GM23248 (cell line): ENCODE data around the gene POU2F1. TPM values are rescaled to one million over a fixed set of nuclear protein-coding genes. Genes with fewer than 3 reads are reported as not detected.

Experiments used
- DNase-seq: peaks from one replicate; pipeline ENCODE4 v3.0.0-alpha.2; 2015
- H2AFZ ChIP-seq: fragments of 200-600 bp; sonication (generic); 2 replicates; pipeline ENCODE4 v1.6.1; 2016; ENCODE audit warnings: antibody characterized with exemption
- H3F3A ChIP-seq: fragments of 200-600 bp; sonication (generic); 2 replicates; pipeline ENCODE4 v1.6.1; 2016; ENCODE audit warnings: mild to moderate bottlenecking, antibody characterized with exemption, mixed run types; ENCODE audit not compliant: insufficient read depth
- H3K27ac ChIP-seq: fragments of 200-600 bp; sonication (generic); 2 replicates; pipeline ENCODE4 v1.5.1; 2016; ENCODE audit warnings: mild to moderate bottlenecking
- H3K27me3 ChIP-seq: fragments of 200-600 bp; sonication (generic); replicated peaks from 2 replicates; pipeline ENCODE4 v1.6.1; 2016; ENCODE audit warnings: mild to moderate bottlenecking; ENCODE audit not compliant: insufficient read depth
- H3K36me3 ChIP-seq: fragments of 200-600 bp; sonication (generic); 2 replicates; pipeline ENCODE4 v1.6.1; 2016; ENCODE audit warnings: low read depth, mild to moderate bottlenecking
- H3K4me1 ChIP-seq: fragments of 200-600 bp; sonication (generic); 2 replicates; pipeline ENCODE4 v1.6.1; 2016; ENCODE audit warnings: mild to moderate bottlenecking; ENCODE audit not compliant: insufficient read depth
- H3K4me2 ChIP-seq: fragments of 200-600 bp; sonication (generic); one replicate; pipeline ENCODE4 v1.6.1; 2016; ENCODE audit warnings: mild to moderate bottlenecking; ENCODE audit not compliant: unreplicated experiment
- H3K4me3 ChIP-seq: fragments of 200-600 bp; sonication (generic); 2 replicates; pipeline ENCODE4 v1.5.1; 2016; ENCODE audit warnings: mild to moderate bottlenecking
- H3K79me2 ChIP-seq: fragments of 200-600 bp; sonication (generic); 2 replicates; pipeline ENCODE4 v1.6.1; 2016; ENCODE audit warnings: mild to moderate bottlenecking; ENCODE audit not compliant: insufficient read depth
- H3K9ac ChIP-seq: fragments of 200-600 bp; sonication (generic); 2 replicates; pipeline ENCODE4 v1.6.1; 2016; ENCODE audit warnings: mild to moderate bottlenecking
- H3K9me2 ChIP-seq: fragments of 200-600 bp; sonication (generic); 2 replicates; pipeline ENCODE4 v1.6.1; 2016; ENCODE audit warnings: mixed run types, mild to moderate bottlenecking, moderate library complexity; ENCODE audit not compliant: insufficient read depth
- H3K9me3 ChIP-seq: fragments of 200-600 bp; sonication (generic); one replicate; pipeline ENCODE4 v1.6.1; 2017; ENCODE audit warnings: low read depth
- H4K20me1 ChIP-seq: fragments of 200-600 bp; sonication (generic); 2 replicates; pipeline ENCODE4 v1.6.0; 2016; ENCODE audit not compliant: insufficient read depth
- EZH2 ChIP-seq: fragments of 200-600 bp; sonication (generic); IDR thresholded peaks from 2 replicates; pipeline ENCODE4 v1.6.1; 2018; ENCODE audit warnings: antibody characterized with exemption, mild to moderate bottlenecking; ENCODE audit not compliant: insufficient read depth, poor library complexity, severe bottlenecking
- EZH2phosphoT487 ChIP-seq: fragments of 200-600 bp; sonication (generic); IDR thresholded peaks from 2 replicates; pipeline ENCODE4 v1.6.1; 2018; ENCODE audit warnings: antibody characterized with exemption, moderate library complexity, mild to moderate bottlenecking, low read depth; ENCODE audit not compliant: insufficient read depth
- WGBS, 2 experiments: methylation state at CpG; one replicate each; pipeline ENCODE4 v1.1.6; 2015 to 2017; ENCODE audit warnings: low lambda C conversion rate in 2 of 2, low coverage in 1 of 2; ENCODE audit errors: missing lambda C conversion rate in 2 of 2; 5-methylcytosine and 5-hydroxymethylcytosine counted together
- in situ Hi-C: fragments of 300-500 bp; cut with MboI; formaldehyde crosslinking; loops from 2 replicates; pipeline ENCODE4 v1.15.0; 2020
- polyA plus RNA-seq: library from polyadenylated mRNA; unstranded; fragments of >200 nt; fragmentation: Nextera tagmentation; extraction: Ambion mirVana; gene quantifications from 2 replicates; pipeline ENCODE4 v1.2.1, GENCODE V29; 2016
- total RNA-seq: library from RNA; depleted of rRNA; stranded (reverse); fragments of >200 nt; shearing (Covaris generic); gene quantifications from 2 replicates; pipeline ENCODE4 v1.2.3, GENCODE V29; 2014

The POU2F1 gene
- total and polyA plus RNA-seq, 2 experiments from 2014 or later, result 3.4 to 3.7 TPM

DNA sequence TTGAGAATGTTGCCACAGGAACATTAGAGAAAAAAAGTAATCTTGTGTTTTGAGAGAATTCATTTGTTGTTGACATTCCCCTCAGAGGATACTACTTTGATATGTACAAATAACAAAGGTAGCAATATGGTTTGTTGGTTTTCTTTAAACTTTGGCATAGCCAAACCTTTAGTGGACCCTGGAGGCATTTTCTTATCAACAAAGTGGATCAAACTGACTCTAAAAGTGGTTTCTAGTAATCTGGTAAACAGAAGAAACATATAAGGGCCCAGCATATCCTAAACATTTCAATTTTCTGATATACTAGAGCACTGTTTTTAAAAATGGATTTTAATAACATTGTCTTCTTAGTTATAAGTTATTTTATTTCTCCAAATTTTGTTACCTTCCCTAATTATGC, 29.8 kb downstream of the POU2F1 start:
- H2AFZ ChIP-seq, result no peak overlapping the region
- no peak overlapping the region for H3K4me3 ChIP-seq
- peaks cover 84% of the 10 kb centered on the region for H3K79me2 ChIP-seq
- no peak for DNase-seq
- no peaks in the 10 kb centered on the region for H3K9me3 ChIP-seq
- H3K9me2 ChIP-seq, result no peaks in the 10 kb centered on the region
- no peaks in the 10 kb centered on the region for H3K4me1 ChIP-seq
- no peak overlapping the region for H3K27ac ChIP-seq
- H3K4me2 ChIP-seq, result no peak overlapping the region
- in situ Hi-C loops, result loop anchor here (25.0 kb wide), 1 partner anchor 287 kb away; no protein-coding TSS in a partner anchor
- no peaks in the 10 kb centered on the region for H3K27me3 ChIP-seq
- TF ChIP-seq EZH2 (no peak), EZH2phosphoT487 (no peak)
- H3F3A ChIP-seq, result no peaks in the 10 kb centered on the region
- H3K36me3 ChIP-seq, result no peaks in the 10 kb centered on the region
- no peak overlapping the region for H3K9ac ChIP-seq
- H4K20me1 ChIP-seq, result no peaks in the 10 kb centered on the region; the same call in 1 of the 2 replicates

DNA sequence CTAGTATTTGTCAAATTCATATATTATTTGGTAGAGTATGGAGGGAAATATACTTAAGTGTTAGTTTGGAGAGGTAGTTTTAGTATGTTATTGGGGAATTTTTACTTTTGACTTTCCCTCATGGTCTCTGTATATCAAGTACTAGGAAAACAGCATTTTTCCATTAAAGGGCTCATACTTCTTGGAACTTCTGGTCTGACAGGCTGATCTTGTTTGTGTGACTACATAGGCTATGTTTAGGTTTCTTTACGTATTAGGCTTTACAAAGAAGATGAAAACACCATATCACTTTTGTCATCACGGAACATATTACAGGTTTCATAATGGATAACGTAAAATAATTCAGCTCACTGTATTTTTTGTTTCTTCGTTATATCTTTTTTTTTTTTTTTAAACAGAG, 30.8 kb downstream of the POU2F1 start:
- Histone ChIP-seq H3K9me3 (no peaks in the 10 kb centered on the region), H3K4me2 (no peak overlapping the region), H3K27ac (no peak overlapping the region), H3K4me3 (no peak overlapping the region), H3K9me2 (no peaks in the 10 kb centered on the region), H3K36me3 (no peaks in the 10 kb centered on the region), H4K20me1 (no peaks in the 10 kb centered on the region; the same call in 1 of the 2 replicates), H3F3A (no peaks in the 10 kb centered on the region), H3K9ac (no peak overlapping the region), H3K27me3 (no peaks in the 10 kb centered on the region), H3K4me1 (no peaks in the 10 kb centered on the region), H3K79me2 (peaks cover 85% of the 10 kb centered on the region), H2AFZ (no peak overlapping the region)
- TF ChIP-seq EZH2phosphoT487 (no peak), EZH2 (no peak)
- DNase-seq, result no peak
- WGBS, 2 experiments, result 96 to 98% methylated on average over 4 of the region's 4 CpGs
- in situ Hi-C loops, result loop anchor here (25.0 kb wide), 1 partner anchor 286 kb away; no protein-coding TSS in a partner anchor

DNA sequence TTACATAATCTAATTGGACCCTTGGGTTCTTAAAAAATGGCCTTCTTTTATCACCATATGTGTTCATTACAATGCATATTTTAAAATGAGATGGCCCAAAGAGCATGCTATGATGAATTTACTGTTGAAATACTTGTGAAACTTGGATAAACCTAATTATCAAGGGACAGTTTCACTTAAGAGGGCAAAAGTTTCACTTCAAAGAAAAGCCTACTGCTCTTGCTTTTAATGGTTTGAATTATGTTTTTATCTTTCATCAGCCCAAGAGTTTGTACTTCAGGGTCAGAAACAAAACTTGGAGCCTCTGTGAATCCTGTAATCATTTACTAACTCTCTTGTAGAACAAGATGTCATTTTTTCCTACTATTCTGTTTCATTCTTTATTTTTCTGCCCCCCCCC, 32.3 kb downstream of the POU2F1 start:
- no peaks in the 10 kb centered on the region for H3K9me2 ChIP-seq
- H3K4me1 ChIP-seq, result no peaks in the 10 kb centered on the region
- H4K20me1 ChIP-seq, result peaks cover 5% of the 10 kb centered on the region
- in situ Hi-C loops, result loop anchor here (25.0 kb wide), 1 partner anchor 284 kb away; no protein-coding TSS in a partner anchor
- no peak overlapping the region for H3K27ac ChIP-seq
- no peak overlapping the region for H3K9ac ChIP-seq
- TF ChIP-seq EZH2 (no peak), EZH2phosphoT487 (no peak)
- H3K9me3 ChIP-seq, result no peaks in the 10 kb centered on the region
- no peaks in the 10 kb centered on the region for H3K36me3 ChIP-seq
- H3K27me3 ChIP-seq, result no peaks in the 10 kb centered on the region
- DNase-seq, result no peak
- H3K4me2 ChIP-seq, result no peak overlapping the region
- H3F3A ChIP-seq, result no peaks in the 10 kb centered on the region
- H3K4me3 ChIP-seq, result no peak overlapping the region
- H2AFZ ChIP-seq, result no peak overlapping the region
- H3K79me2 ChIP-seq, result peaks cover 80% of the 10 kb centered on the region

DNA sequence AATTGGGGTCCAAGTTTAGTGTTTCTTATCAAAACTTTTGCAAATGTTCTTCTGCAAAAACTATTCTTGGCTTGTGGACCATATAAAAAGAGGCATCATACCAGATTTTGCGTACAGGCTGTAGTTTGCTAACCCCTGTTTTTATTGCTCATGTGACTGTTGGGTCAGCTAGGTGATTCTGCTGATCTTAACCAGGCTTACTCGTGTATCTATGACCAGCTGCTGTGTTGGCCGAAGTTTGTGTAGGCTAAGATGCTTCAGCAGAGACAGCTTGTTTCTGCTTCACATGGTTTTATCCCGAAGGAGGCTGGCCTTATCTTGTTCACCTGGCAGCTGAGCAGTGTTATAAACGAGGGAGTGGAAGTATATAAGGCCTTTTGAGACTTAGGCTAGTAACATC, 38.2 kb downstream of the POU2F1 start:
- no peak overlapping the region for H2AFZ ChIP-seq
- DNase-seq, result no peak
- H3K36me3 ChIP-seq, result no peaks in the 10 kb centered on the region
- in situ Hi-C loops, result loop anchor here (25.0 kb wide), 1 partner anchor 278 kb away; no protein-coding TSS in a partner anchor
- peaks cover 84% of the 10 kb centered on the region for H3K79me2 ChIP-seq
- no peak overlapping the region for H3K4me3 ChIP-seq
- no peak overlapping the region for H3K9ac ChIP-seq
- H3K27me3 ChIP-seq, result no peaks in the 10 kb centered on the region
- no peak overlapping the region for H3K27ac ChIP-seq
- H3K9me2 ChIP-seq, result no peaks in the 10 kb centered on the region
- no peak overlapping the region for H3K4me2 ChIP-seq
- H3K4me1 ChIP-seq, result 0 out of 2 replicates have a peak, but pooled peaks cover 4% of the 10 kb centered on the region
- TF ChIP-seq EZH2phosphoT487, result no peak
- TF ChIP-seq EZH2, result no peak
- peaks cover 16% of the 10 kb centered on the region for H4K20me1 ChIP-seq
- no peaks in the 10 kb centered on the region for H3K9me3 ChIP-seq
- 77 to 80% methylated on average over 5 of the region's 5 CpGs for WGBS, 2 experiments
- no peaks in the 10 kb centered on the region for H3F3A ChIP-seq

DNA sequence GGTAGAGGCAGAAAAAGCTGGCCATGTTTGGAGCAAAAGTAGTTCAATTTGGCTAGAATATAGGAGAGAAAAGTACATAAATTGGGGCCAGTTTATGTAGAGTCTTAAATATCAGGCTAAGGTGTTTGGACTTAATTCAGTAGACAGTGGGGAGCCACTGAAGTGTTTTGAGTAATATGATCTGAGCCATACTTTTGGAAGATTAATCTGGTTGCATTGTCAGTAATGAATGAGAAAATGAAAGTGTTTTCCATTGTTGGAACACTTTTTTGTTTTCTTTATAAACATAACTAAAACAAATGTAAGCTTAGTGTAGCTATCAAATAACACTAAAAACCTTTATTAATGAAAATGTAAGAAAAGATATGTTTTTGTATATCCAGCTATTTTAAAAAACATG, 42.1 kb downstream of the POU2F1 start:
- H3K9me3 ChIP-seq, result no peaks in the 10 kb centered on the region
- no peak overlapping the region for H3K27ac ChIP-seq
- peaks cover 12% of the 10 kb centered on the region; the same call in 1 of the 2 replicates for H4K20me1 ChIP-seq
- H3K9me2 ChIP-seq, result no peaks in the 10 kb centered on the region
- no peak overlapping the region for H3K9ac ChIP-seq
- TF ChIP-seq EZH2phosphoT487 (no peak), EZH2 (no peak)
- H3K79me2 ChIP-seq, result peaks cover 81% of the 10 kb centered on the region
- no peak for DNase-seq
- 0 out of 2 replicates have a peak, but pooled peaks cover 9% of the 10 kb centered on the region for H3K4me1 ChIP-seq
- H2AFZ ChIP-seq, result no peak overlapping the region
- H3K4me2 ChIP-seq, result no peak overlapping the region
- no peak overlapping the region for H3K4me3 ChIP-seq
- no peaks in the 10 kb centered on the region for H3K36me3 ChIP-seq
- H3K27me3 ChIP-seq, result no peaks in the 10 kb centered on the region
- H3F3A ChIP-seq, result 0 out of 2 replicates have a peak, but pooled peaks cover 4% of the 10 kb centered on the region
- in situ Hi-C loops, result loop anchor here (10.0 to 25.0 kb wide), 2 partner anchors 182 to 274 kb away; no protein-coding TSS in a partner anchor
